DMS153 treated with DMSO at 0.1 percent for 48 hours (cell line): ENCODE data around the gene CPT1B.

Experiments
- DNase-seq: peaks from one replicate; lab custom pipeline; 2025; ENCODE audit not compliant: unreplicated experiment; lab: John Stamatoyannopoulos, UW

CPT1B gene

DNA sequence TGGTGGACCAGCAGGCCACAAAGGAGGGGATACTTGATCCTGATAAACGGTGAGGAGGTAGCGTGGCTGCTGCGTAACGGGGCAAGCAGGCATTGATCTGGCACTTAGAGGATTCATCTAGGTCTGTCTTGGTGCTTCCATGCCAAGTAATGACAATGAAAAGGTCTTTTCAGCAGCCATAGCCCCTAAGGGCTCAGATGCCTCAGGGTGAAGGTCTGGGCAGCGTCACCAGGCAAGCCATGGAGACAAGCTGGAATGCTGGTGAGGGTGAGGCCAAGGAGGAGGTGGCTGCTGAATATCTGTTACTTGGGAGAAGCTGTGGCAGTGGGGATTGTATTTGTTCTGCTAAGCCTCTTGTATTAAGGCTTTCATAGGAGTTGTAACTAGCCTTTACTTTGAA, 9.2 kb upstream of the CPT1B start:
- no peak for DNase-seq

DNA sequence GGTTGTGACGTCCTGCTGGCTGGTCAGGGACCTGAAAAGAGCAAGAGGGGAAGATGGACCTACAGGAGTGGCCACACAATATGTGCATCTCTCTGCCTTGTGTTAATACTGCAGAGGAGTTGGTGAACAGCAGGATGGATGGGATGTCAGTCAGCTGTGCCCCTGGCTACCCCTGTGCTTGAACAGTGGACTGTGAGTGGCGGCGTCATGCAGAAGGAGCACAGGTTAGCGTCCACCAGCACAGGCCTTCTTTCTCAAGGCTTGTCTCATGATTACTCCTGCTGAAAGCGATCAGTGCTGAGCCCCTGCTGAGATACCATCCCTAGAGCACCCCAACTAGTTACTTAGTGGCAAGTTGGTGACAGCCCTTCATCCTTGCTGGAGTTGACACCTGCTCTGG, 8.2 kb upstream of the CPT1B start:
- no peak for DNase-seq

DNA sequence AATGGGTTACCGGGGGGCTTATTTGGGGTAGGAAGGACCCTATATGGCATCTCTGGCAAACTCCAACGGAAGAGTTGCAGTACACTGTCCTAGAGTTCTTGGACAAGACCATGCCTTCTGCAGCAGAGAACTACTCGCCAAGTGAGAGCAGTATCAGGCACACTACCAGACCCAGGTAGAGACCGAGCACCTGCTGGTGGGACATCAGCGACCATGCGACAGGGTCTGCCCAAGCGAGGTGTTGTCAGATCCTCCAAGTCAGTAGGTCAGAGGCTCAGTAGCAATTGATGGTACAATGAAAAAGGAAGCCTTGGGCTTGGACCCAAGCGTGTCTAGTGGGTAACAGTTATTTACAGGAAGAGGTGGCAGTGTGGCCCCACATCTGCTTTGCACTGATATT, 7.6 kb upstream of the CPT1B start:
- no peak for DNase-seq

DNA sequence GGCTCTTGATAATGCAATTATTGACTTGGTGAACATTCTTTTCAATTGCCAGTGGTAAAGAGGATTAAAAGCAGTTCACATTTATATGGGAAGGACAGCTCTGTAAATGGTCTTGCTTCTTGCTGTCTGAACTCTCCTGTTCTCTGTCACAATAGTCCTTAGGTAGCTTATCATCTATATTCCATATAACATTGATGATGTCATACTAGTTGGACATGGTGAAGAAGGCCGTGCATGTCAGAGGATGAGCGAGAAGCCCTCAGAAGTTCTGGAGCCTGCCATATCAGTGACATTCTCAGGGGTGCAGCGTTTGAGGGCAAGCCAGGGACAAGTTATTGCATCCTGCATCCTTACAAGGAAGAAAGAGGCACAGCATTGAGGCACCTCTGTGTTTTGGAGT, 7.0 kb upstream of the CPT1B start:
- no peak for DNase-seq

DNA sequence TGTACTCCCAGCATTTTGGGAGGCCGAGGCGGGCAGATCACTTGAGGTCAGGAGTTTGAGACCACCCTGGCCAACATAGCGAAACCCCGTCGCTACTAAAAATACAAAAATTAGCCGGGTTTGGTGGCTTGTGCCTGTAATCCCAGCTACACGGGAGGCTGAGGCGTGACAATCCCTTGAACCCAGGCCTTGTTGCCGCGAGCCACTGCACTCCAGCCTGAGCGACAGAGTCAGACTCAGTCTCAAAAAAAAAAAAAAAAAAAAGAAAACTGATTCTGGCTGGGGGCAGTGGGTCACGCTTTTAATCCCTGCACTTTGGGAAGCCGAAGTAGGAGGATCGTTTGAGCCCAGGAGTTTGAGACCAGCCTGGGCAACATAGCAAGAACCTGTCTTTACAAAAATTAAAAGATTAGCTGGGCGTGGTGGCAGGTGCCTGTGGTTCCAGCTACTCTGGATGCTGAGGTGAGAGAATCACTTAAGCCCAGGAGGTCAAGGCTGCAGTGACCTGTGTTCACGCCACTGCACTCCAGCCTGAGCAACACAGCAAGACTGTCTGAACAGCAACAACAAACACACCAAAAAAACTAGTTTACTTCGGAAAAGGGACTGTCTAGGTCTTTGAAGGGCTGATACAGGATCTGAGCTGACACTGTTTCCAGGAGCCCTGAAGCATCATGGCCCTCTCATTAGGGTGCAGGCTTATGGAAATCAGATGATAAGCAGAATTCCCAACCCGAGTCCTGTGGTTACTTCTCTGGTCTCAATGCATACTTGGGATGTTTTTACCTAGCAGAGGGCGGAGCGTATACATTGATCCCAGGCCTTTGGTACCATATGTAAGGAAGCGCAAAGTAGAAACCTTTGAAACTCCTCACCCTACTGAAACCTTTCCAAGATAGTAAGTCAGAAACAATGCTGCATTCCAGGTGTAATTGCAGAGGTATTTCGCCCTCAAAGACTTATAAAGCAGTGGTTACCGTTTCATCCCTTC, 6.2 kb upstream of the CPT1B start:
- no peak for DNase-seq

DNA sequence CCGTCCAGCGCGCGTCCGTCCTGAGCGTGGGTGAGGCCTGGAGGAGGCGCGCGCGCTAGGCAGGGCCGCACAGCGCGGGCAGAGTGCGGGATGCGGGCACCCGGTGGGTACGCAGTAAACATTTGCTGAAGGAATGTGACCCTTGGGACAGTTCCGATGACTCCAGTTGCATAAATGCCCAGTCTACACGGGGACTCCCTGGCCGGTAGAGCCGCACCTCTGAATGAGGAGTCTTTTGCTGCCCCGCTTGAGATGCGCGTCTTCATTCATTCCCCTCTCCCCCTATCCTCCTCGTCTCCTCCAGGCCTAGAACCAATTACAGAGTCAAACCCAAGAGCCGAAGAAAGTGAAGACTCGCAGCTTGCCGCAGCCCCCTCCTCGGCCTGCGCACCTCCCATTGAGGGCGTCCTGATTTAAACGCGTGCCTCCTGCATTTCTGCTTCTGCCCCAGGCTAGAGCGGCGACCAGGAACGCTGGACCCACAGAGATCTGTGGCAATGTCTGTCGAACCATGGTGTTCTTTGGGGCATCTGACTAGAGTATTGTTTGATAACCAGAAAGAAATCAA, 5.2 kb upstream of the CPT1B start:
- no peak for DNase-seq

DNA sequence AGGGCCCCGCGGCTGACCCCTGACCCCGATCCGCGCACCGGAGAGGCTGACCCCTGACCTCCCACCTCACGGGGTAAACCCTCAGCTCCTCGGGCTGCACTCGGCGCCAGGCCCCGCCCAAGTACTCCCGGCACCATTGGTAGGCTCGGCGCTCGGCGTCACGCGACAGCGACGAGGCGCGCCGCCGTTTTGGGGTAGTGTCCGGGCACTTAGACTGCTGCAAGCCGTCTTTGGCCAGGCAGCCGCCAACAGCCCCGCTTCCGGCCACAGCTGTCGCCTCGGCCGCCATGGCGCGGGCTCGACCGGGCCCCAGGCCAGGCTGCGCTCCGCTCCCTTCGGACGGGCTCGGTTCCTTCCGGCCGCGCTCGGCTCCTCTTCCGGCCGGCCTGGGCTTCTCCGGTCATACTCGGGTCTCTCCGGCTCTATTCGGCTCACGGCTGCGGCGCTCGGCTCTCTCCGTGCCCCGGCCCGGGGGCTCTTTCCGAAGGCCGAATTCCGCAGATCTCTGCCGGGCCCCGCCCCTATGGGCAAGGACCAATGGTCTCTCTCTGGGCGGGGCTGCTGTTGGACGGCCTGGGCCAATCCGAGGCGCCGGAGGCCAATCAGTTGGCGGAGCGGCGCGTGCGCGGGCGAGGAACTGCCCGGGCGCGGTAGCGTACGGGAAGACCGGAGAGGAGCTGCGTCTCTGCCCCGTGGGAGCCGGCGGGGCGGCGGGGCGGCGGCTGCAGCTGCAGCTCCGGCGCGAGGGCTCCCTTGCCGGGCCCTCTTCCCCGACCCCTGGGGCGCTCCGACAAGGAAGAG, 4.5 kb upstream of the CPT1B start, which contains the start of gene CHKB:
Gene CHKB (minus strand): TSS at position 357 of the 801 bp plus-strand sequence. CDS start 68 bp downstream, at position 289.
- DNase-seq = peak; percentile 96

DNA sequence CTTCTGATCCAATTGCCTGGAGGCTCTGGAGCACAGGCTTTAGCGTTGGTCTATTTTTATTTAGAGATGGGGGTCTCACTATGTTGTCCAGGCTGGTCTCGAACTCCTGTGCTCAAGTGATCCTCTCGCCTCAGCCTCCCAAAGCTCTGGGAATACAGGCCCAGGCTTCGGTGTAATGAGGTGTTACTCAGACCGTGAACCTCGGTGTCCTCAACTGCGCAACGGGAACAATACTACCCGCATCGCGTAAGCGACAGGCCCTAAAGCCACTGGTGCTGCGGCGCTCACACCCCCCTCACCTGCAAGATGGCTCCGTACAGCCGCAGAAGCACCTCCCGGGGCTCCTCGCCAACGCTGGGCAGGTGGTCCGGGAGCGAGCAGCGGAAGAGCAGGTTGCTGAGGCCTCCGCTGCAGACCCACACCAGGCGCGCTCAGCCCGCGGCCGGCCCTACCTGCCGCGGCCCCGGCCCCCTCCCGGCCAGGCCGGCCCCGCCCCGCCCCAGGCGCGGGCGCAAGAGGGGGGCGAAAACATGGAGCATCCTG, 3.8 kb upstream of the CPT1B start:
- no peak for DNase-seq

DNA sequence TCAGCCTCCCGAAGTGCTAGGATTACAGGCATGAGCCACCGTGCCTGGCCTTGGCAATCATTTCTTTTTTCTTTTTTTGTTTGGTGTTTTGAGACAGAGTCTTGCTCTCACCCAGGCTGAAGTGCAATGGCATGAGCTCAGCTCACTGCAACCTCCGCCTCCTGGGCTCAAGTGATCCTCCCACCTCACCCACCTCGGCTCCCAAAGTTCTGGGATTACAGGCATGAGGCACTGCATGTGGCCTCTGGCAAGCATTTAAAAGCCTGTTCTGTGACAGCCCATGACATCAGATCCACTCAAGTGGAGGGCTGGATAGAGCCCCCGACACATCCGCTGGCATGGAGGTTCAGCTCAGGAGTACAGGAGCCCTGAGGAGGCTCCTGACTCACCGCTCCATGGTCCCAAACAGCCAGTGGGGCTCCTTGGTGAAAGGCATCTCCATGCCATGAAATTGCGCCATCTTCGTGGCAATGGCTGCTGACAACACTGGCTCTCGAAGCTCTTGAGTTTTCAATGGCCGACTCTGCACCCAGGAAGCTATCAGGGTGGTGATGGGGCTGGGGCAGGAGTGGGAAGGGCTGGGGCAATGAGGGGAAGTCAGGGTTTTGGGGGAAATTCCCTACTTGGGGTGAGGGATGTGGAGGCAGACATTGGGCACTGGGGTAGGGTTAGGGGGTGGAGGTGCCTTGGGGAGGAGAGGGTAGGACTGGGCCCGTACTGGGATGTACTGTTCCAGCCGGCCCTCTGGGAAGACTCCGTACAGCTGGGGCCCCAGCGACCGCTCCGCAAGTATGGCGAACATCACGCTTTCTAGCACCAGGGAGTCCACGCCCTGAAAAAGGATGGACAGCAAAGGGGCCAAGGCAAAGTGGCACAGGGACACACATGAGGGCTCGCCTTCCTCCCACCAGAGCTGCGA, 3.1 kb upstream of the CPT1B start:
- no peak for DNase-seq

DNA sequence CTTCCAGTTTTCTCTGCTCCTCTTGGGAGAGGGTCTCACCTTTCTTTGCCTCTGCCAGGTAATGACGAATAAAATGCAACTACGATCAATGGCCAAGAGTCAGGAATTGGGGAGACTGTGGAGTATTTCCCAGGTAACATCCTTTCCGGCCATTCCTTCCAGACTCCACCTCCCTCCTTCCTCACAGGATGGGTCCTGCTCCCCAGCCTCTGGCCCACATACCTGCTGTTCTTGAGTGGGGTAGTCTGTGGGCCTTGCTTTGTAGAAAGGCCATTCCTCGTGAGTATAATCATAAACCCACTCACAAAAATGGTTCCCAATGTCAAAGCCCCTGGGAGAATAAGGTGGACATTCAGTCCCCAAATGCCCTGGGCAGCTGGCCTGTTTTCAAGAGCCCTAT, 1.5 kb upstream of the CPT1B start:
- no peak for DNase-seq

DNA sequence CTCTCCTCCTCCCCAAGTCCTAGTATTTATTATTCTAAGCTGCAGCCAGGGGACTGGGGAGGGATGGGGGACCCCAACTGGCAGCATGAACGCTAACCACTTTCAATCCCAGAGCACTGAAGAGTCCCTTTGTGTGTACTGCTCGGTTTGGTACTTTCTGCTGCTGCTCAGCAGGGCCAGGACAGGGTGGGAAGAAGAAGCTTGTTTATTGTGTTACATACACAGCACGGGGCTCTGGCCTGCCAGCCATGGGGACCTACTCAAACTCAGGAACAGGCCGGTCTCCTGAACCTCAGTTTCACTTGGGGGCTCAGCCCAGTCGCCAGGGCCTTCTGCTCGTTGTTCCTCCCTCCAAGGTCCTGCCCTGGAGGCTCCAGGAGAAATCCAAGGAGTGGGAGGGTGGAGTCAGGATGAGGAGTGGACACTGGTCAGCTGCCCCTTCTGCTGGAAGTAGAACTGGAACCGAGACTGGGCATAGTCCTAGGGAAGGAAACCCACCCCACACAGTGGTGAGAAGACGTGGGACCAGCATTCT, 616 bp upstream of the CPT1B start:
- no peak for DNase-seq

DNA sequence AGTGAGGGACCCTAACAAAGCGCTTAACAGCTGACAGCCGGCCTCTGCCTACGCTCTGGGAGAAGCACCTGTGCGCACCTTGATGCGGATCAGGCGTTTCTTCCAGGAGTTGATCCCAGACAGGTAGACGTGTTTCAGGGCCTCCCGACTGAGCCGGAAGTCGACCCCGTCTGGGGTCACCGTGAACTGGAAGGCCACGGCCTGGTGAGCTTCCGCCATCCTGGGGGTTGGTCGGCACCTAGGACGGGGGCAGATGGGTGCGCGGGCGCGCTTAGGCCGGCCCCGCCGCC, 585 bp downstream of the CPT1B start:
- no peak for DNase-seq

DNA sequence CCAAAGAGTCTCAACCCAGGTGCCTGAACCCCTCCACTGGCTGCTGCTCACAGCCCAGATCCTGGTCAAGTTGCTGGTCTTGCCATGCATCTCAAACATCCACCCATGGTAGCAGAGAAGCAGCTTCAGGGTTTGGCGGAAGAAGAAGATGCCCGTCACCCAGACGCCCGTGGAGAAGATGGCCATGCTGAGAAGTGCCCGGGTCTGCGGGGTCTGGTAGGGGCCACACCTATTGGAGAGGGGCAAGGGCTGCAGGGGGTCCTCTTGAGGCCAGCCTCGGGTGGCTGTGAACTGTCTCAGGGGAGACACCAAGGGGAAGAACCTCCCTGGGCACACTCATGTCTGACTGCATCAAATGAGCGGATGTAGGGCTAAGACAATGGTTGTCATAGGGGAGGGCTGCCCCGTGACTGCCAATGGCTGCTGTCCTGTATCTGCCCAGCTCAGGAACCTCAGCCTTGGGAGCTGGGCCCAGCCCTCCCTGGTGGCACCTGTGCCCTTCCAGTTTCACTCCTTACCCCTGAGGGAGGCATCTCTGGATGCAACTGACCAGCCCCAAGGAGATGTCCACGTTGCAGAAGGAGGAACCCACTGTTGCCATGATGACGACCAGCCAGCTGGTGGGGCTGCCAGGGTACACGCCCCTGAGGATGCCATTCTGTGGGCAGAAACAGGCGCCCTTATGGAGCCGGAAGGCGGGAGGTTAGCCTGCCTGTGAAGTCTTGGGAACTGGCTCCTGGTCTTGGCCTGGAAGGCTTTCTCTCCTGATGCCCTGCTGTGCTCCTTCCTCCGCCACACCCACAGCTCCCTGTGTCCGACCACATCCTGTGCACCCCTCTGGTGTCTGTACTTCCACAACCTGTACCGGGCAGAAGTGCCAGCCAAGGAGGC, 1.2 kb downstream of the CPT1B start:
- DNase-seq = no peak

DNA sequence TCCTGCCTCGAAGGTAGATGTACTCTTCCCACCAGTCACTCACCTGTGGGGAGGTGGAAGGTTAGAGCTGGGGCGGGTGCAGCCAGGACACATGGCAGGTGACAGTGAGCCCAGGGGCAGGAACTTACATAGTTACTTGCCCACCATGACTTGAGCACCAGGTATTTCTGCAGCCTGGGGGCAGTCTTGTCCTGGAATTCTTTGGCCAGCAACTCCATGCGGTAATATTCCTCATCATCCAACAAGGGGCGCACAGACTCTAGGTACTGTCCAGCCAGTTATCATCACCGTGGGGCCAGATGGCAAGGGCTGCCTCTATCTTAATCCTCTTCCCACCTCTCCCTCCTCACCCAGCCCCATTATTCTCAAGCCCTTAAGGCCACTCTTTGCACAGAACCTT, 2.2 kb downstream of the CPT1B start:
- no peak for DNase-seq

DNA sequence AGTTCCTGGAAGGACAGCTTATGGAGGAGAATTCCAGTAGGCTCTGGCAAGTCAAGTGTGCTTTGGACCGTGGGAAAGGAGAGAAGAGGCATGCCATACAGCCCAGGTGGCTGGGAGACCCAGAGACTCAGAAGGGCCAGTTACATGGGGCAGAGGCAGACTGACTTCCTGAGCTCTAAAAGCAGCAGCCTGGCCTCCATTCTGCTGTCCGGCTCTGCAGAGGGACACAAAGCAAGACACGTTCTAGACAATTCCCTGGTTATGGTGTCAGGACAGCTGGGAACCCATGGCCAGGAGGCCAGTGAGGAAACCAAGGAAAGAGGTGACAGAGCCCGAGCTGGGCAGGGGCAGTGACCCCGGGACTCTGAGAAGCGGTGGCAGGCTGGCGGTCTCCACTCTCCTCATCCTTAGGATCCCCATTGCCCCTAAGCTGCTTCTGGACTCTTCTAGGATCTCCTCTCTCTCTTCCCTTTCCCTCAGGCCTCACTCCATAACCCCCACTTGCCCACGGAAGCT, 2.7 kb downstream of the CPT1B start:
- DNase-seq = no peak

DNA sequence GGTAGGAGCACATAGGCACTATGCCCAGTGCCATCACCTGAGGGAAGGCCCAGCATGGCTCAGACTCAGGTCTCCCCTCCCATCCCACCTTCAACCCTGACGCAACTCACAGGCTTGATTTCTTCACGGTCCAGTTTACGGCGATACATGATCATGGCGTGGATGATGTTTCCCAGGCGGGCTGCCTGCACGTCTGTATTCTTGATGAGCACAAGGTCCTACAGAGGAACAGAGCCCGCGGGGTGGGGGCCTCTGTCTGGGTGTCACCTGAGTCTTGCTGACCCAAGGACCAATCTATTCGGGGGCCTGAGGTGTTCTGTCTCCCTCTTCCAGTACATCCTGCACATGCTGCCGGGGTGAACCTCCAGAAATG, 3.9 kb downstream of the CPT1B start:
- no peak for DNase-seq

DNA sequence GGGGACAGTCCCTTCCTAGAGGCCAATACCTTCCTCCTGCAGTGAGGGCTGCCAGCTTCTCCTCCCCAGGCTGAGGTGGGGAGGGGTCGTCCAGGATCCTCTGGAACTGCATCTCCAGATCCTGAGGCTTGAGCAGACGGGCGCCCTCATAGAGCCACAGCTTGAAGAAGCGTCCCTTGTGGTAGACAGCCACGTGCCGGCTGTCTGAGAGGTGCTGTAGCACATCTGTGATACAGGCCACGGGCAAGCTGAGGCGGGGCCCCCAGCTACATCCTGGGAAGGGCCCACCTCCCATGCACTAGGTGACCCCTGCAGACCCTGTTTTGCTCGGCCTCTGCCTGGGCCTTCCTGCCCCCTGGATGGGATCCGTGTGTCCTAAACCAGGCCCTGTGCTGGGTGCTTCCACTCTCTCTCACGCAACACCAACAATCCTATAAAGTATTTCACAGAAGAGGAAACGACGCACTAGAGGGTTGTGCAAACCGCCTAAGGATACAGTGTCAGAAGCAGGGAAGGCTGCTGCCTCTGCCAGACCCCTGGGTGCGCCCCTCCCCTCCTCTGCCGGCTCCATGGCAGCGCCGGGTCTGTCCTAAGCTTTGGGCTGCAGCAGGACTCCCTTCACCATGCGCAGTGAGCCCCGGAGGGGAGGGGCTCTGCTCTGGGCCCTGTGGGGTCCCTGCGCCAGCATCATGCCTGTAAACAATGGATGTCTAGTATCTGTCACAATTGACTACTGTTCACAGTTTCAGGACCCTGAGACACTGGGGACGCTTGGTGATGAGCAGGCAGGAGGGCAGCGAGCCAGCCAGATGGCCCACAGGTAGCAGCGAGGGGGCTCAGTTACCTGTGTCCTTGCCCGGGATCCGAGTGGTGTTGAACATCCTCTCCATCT, 4.5 kb downstream of the CPT1B start:
- no peak for DNase-seq

DNA sequence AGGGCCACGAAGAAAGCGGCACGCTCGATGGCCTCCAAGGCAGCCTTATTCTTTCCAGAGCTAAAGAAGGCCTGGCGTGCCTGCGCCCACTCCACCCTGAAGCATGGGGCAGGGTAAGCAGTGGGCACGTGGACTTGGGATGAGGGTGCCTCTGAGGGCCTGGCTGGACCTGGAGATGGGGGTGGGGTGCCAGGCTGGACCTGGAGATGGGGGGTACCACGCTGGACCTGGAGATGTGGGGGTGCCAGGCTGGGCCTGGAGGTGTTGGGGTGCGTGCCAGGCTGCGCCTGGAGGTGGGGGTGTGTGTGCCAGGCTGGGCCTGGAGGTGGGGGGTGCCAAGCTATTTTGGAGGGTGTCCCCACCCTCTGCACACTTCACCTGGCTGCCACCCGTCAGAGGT, 5.3 kb downstream of the CPT1B start:
- no peak for DNase-seq
